Natural killer cell treated with Interleukin-12 subunit alpha and Interleukin-12 subunit beta and Interleukin-15 and Interleukin-18, amount 100 ng/mL, for 72 hours (primary cell): ENCODE data around the gene ANKRD60. TPM values are rescaled to one million over a fixed set of nuclear protein-coding genes. Genes with fewer than 3 reads are reported as not detected.
A peak's percentile ranks its signal among the peaks of the same experiment; 100 is the strongest.

Experiments used
- ATAC-seq, 2 donors: fragments of 150-1000 bp; cut with Tn5 transposase in 1 of 2; sonication (Bioruptor Pico), chemical (Tn5 transposase) in 1 of 2; 2 replicates each; pipeline ENCODE4 v1.10.0; 2021
- DNase-seq: peaks from one replicate; pipeline ENCODE4 v3.0.0; 2022; ENCODE audit warnings: low spot score
- H3K27ac Mint-ChIP-seq, 2 donors: 1 replicate in 1 of 2; 2 replicates in 1 of 2; pipeline ENCODE4 v1.8.0; 2022; ENCODE audit warnings: mixed read lengths in 2 of 2, mild to moderate bottlenecking in 1 of 2, moderate library complexity in 1 of 2
- H3K27me3 Mint-ChIP-seq, 2 donors: 1 replicate in 1 of 2; 2 replicates in 1 of 2; pipeline ENCODE4 v1.8.0; 2022; ENCODE audit warnings: mixed read lengths in 2 of 2
- H3K36me3 Mint-ChIP-seq: one replicate; pipeline ENCODE4 v1.8.0; 2022; ENCODE audit warnings: mixed read lengths
- H3K4me1 Mint-ChIP-seq, 2 donors: 1 replicate in 1 of 2; 2 replicates in 1 of 2; pipeline ENCODE4 v1.8.0; 2022; ENCODE audit warnings: low read depth in 2 of 2, mixed read lengths in 2 of 2, mild to moderate bottlenecking in 1 of 2
- H3K4me3 Mint-ChIP-seq: one replicate; pipeline ENCODE4 v1.8.0; 2022; ENCODE audit warnings: mixed read lengths
- H3K9me3 Mint-ChIP-seq: 2 replicates; pipeline ENCODE4 v1.8.0; 2022; ENCODE audit warnings: mixed read lengths
- total RNA-seq, 2 donors: library from RNA; stranded (reverse); gene quantifications; one replicate each; pipeline ENCODE4 v1.2.3, GENCODE V29; 2022

ANKRD60 gene
- total RNA-seq, 2 donors from 2014 or later, result not detected

- Mint-ChIP-seq H3K27me3 (no peaks in the 10 kb centered on the region), H3K9me3 (no peaks in the 10 kb centered on the region), H3K36me3 (peaks cover 4% of the 10 kb centered on the region), H3K27ac (no peak overlapping the region), H3K4me3 (no peak overlapping the region), H3K4me1 (peaks cover 9 to 10% of the 10 kb centered on the region in 2 donors)
- ATAC-seq (no peak), DNase-seq (no peak)
Measured at GRCh38 chr20:58256307-58256706, 27.9 kb upstream of the ANKRD60 start.

GRCh38 chr20:58254890-58255289 is 26.4 kb upstream of the ANKRD60 start:
- ATAC-seq (no peak), DNase-seq (no peak)
- no peak overlapping the region for H3K27ac Mint-ChIP-seq
- no peaks in the 10 kb centered on the region for H3K9me3 Mint-ChIP-seq
- no peaks in the 10 kb centered on the region for H3K27me3 Mint-ChIP-seq
- H3K4me3 Mint-ChIP-seq, result no peak overlapping the region
- H3K36me3 Mint-ChIP-seq, result peaks cover 6% of the 10 kb centered on the region
- H3K4me1 Mint-ChIP-seq, result peaks cover 9 to 10% of the 10 kb centered on the region in 2 donors

- Mint-ChIP-seq H3K27ac (no peak overlapping the region), H3K36me3 (peaks cover 6% of the 10 kb centered on the region), H3K4me1 (peaks cover 4% of the 10 kb centered on the region in 2 donors), H3K9me3 (no peaks in the 10 kb centered on the region), H3K4me3 (no peak overlapping the region), H3K27me3 (no peaks in the 10 kb centered on the region)
- no peak for ATAC-seq
- no peak for DNase-seq
Measured at GRCh38 chr20:58251979-58252591, 23.6 kb upstream of the ANKRD60 start.

- no peak overlapping the region for H3K4me3 Mint-ChIP-seq
- no peak overlapping the region for H3K27ac Mint-ChIP-seq
- DNase-seq, result no peak
- no peaks in the 10 kb centered on the region for H3K4me1 Mint-ChIP-seq
- peaks cover 6% of the 10 kb centered on the region for H3K36me3 Mint-ChIP-seq
- no peak for ATAC-seq
- H3K27me3 Mint-ChIP-seq, result no peaks in the 10 kb centered on the region
- no peaks in the 10 kb centered on the region for H3K9me3 Mint-ChIP-seq
Measured at GRCh38 chr20:58251348-58251978, 23.0 kb upstream of the ANKRD60 start.

GRCh38 chr20:58246346-58246745 is 17.9 kb upstream of the ANKRD60 start:
- DNase-seq, result no peak
- Mint-ChIP-seq H3K27me3 (no peaks in the 10 kb centered on the region), H3K4me1 (no peaks in the 10 kb centered on the region), H3K4me3 (no peak overlapping the region), H3K9me3 (no peaks in the 10 kb centered on the region), H3K36me3 (peaks cover 6% of the 10 kb centered on the region), H3K27ac (no peak overlapping the region)
- ATAC-seq, result no peak

- no peak for ATAC-seq
Measured at GRCh38 chr20:58245931-58246330, 17.5 kb upstream of the ANKRD60 start.

GRCh38 chr20:58245181-58245891 is 16.9 kb upstream of the ANKRD60 start:
- peaks cover 3% of the 10 kb centered on the region for H3K36me3 Mint-ChIP-seq
- no peak overlapping the region for H3K27ac Mint-ChIP-seq
- ATAC-seq (no peak), DNase-seq (no peak)
- no peaks in the 10 kb centered on the region for H3K9me3 Mint-ChIP-seq
- H3K4me3 Mint-ChIP-seq, result no peak overlapping the region
- H3K27me3 Mint-ChIP-seq, result no peaks in the 10 kb centered on the region
- H3K4me1 Mint-ChIP-seq, result no peaks in the 10 kb centered on the region

More at GRCh38 chr20:58245931-58246330, 17.5 kb upstream of the ANKRD60 start:
- no peaks in the 10 kb centered on the region for H3K9me3 Mint-ChIP-seq
- no peaks in the 10 kb centered on the region for H3K4me1 Mint-ChIP-seq
- no peak for DNase-seq
- H3K27ac Mint-ChIP-seq, result no peak overlapping the region
- peaks cover 6% of the 10 kb centered on the region for H3K36me3 Mint-ChIP-seq
- H3K27me3 Mint-ChIP-seq, result no peaks in the 10 kb centered on the region
- no peak overlapping the region for H3K4me3 Mint-ChIP-seq

GRCh38 chr20:58244517-58245030 is 16.1 kb upstream of the ANKRD60 start:
- Mint-ChIP-seq H3K27ac (no peak overlapping the region), H3K4me3 (no peak overlapping the region), H3K4me1 (no peaks in the 10 kb centered on the region), H3K9me3 (no peaks in the 10 kb centered on the region), H3K36me3 (no peaks in the 10 kb centered on the region), H3K27me3 (no peaks in the 10 kb centered on the region)
- DNase-seq (no peak), ATAC-seq (no peak)

GRCh38 chr20:58243653-58244410 is 15.4 kb upstream of the ANKRD60 start:
- H3K4me3 Mint-ChIP-seq, result no peak overlapping the region
- no peaks in the 10 kb centered on the region for H3K9me3 Mint-ChIP-seq
- H3K27me3 Mint-ChIP-seq, result no peaks in the 10 kb centered on the region
- no peaks in the 10 kb centered on the region for H3K4me1 Mint-ChIP-seq
- no peak for DNase-seq
- no peak overlapping the region for H3K27ac Mint-ChIP-seq
- peak in 1 of 2 donors; percentile 27 for ATAC-seq
- no peaks in the 10 kb centered on the region for H3K36me3 Mint-ChIP-seq

GRCh38 chr20:58242824-58243223 is 14.4 kb upstream of the ANKRD60 start:
- H3K27ac Mint-ChIP-seq, result no peak overlapping the region
- H3K36me3 Mint-ChIP-seq, result no peaks in the 10 kb centered on the region
- H3K9me3 Mint-ChIP-seq, result no peaks in the 10 kb centered on the region
- ATAC-seq (no peak), DNase-seq (no peak)
- no peaks in the 10 kb centered on the region for H3K27me3 Mint-ChIP-seq
- no peak overlapping the region for H3K4me3 Mint-ChIP-seq
- peaks cover 0 to under 1% of the 10 kb centered on the region in 2 donors for H3K4me1 Mint-ChIP-seq

- Mint-ChIP-seq H3K36me3 (no peaks in the 10 kb centered on the region), H3K9me3 (no peaks in the 10 kb centered on the region), H3K27me3 (no peaks in the 10 kb centered on the region), H3K4me3 (no peak overlapping the region), H3K27ac (no peak overlapping the region), H3K4me1 (peaks cover 5 to 8% of the 10 kb centered on the region in 2 donors)
- DNase-seq (no peak), ATAC-seq (no peak)
Measured at GRCh38 chr20:58241766-58242465, 13.5 kb upstream of the ANKRD60 start.

- Mint-ChIP-seq H3K36me3 (no peaks in the 10 kb centered on the region), H3K9me3 (no peaks in the 10 kb centered on the region), H3K4me3 (no peak overlapping the region), H3K4me1 (peaks cover 12 to 14% of the 10 kb centered on the region in 2 donors), H3K27me3 (no peaks in the 10 kb centered on the region), H3K27ac (no peak overlapping the region)
- no peak for DNase-seq
- no peak for ATAC-seq
Measured at GRCh38 chr20:58240471-58240870, 12.0 kb upstream of the ANKRD60 start.

GRCh38 chr20:58239216-58239615 is 10.8 kb upstream of the ANKRD60 start:
- DNase-seq (no peak), ATAC-seq (no peak)
- Mint-ChIP-seq H3K4me3 (no peak overlapping the region), H3K27me3 (no peaks in the 10 kb centered on the region), H3K9me3 (no peaks in the 10 kb centered on the region), H3K27ac (no peak overlapping the region), H3K36me3 (no peaks in the 10 kb centered on the region), H3K4me1 (peaks cover 15 to 23% of the 10 kb centered on the region in 2 donors)
